ENCODE results near the gene RAP1B.

DNA sequence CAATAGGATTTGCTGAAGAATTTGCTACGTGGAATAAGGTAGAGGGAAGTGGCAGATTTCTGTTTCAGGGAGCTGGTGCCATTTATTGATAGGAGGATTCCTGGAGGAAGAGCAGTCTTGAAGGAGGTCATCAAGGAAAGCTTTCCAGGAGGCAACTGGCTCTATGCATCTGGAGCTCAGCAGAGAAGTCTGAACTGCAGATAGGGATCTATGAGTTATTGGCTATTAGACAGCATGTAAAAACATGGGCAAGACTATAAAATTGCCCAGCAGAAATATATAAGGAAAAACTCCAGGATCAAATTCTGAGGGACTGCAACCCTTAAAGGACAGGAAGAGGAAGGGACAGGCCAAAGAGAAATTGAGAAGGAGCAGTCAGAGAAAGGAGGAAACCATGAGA, 8.9 kb upstream of the RAP1B start:
- TF ChIP-seq, protein P1, sequence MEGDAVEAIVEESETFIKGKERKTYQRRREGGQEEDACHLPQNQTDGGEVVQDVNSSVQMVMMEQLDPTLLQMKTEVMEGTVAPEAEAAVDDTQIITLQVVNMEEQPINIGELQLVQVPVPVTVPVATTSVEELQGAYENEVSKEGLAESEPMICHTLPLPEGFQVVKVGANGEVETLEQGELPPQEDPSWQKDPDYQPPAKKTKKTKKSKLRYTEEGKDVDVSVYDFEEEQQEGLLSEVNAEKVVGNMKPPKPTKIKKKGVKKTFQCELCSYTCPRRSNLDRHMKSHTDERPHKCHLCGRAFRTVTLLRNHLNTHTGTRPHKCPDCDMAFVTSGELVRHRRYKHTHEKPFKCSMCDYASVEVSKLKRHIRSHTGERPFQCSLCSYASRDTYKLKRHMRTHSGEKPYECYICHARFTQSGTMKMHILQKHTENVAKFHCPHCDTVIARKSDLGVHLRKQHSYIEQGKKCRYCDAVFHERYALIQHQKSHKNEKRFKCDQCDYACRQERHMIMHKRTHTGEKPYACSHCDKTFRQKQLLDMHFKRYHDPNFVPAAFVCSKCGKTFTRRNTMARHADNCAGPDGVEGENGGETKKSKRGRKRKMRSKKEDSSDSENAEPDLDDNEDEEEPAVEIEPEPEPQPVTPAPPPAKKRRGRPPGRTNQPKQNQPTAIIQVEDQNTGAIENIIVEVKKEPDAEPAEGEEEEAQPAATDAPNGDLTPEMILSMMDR (IDR thresholded peaks at IDR 0.05) = no peak
- TF ChIP-seq EP300 (IDR thresholded peaks at IDR 0.05) (no peak), POLR2A (IDR thresholded peaks at IDR 0.05; ENCODE audit: low read depth) (no peak), POLR2AphosphoS5 (IDR thresholded peaks at IDR 0.05) (no peak)

Measured in esophagus muscularis mucosa (tissue), 4 donors.